Measurements from ENCODE around the gene PDE4B.

The PDE4B gene

GRCh38 chr1:66108624-66109023, 315.9 kb downstream of the PDE4B start:
- no peak for TF ChIP-seq EZH2phosphoT487 (IDR thresholded peaks at IDR 0.05; ENCODE audit: borderline replicate concordance)
- no peak for TF ChIP-seq CTCF (conservative IDR thresholded peaks at IDR 0.05; ENCODE audit: low read length)
- Histone ChIP-seq H3F3A (ENCODE audit: low read depth) (no peaks in the 10 kb centered on the region), H3K36me3 (ENCODE audit: insufficient read depth, low read length) (no peaks in the 10 kb centered on the region), H2AFZ (ENCODE audit: low read length) (no peak overlapping the region), H3K4me1 (ENCODE audit: insufficient read depth, low read length, poor library complexity, severe bottlenecking) (no peaks in the 10 kb centered on the region), H3K9me2 (replicated peaks; ENCODE audit: low read depth, low read length) (no peaks in the 10 kb centered on the region), H3K4me3 (ENCODE audit: low read length, poor library complexity, severe bottlenecking) (no peak overlapping the region), H3K27me3 (ENCODE audit: insufficient read depth, low read length, poor library complexity, severe bottlenecking) (no peaks in the 10 kb centered on the region), H4K20me1 (ENCODE audit: insufficient read depth, low read length, poor library complexity, severe bottlenecking) (no peaks in the 10 kb centered on the region), H3K79me2 (ENCODE audit: insufficient read depth, low read length) (no peaks in the 10 kb centered on the region), H3K9me3 (ENCODE audit: insufficient read depth, low read depth, low read length) (no peaks in the 10 kb centered on the region), H3K9ac (ENCODE audit: low read depth, low read length, poor library complexity, severe bottlenecking) (no peak overlapping the region), H3K4me2 (ENCODE audit: low read depth, low read length, poor library complexity, severe bottlenecking) (no peak overlapping the region)

GRCh38 chr1:66112744-66113400, 320.2 kb downstream of the PDE4B start:
- Histone ChIP-seq H4K20me1 (ENCODE audit: insufficient read depth, low read length, poor library complexity, severe bottlenecking) (no peaks in the 10 kb centered on the region), H3K79me2 (ENCODE audit: insufficient read depth, low read length) (no peaks in the 10 kb centered on the region), H3K36me3 (ENCODE audit: insufficient read depth, low read length) (no peaks in the 10 kb centered on the region), H3K27me3 (ENCODE audit: insufficient read depth, low read length, poor library complexity, severe bottlenecking) (no peaks in the 10 kb centered on the region), H3K4me2 (ENCODE audit: low read depth, low read length, poor library complexity, severe bottlenecking) (no peak overlapping the region), H3F3A (ENCODE audit: low read depth) (no peaks in the 10 kb centered on the region), H3K4me3 (ENCODE audit: low read length, poor library complexity, severe bottlenecking) (no peak overlapping the region), H3K4me1 (ENCODE audit: insufficient read depth, low read length, poor library complexity, severe bottlenecking) (peaks cover 4% of the 10 kb centered on the region), H3K9me3 (ENCODE audit: insufficient read depth, low read depth, low read length) (no peaks in the 10 kb centered on the region), H3K9ac (ENCODE audit: low read depth, low read length, poor library complexity, severe bottlenecking) (no peak overlapping the region), H2AFZ (ENCODE audit: low read length) (no peak overlapping the region), H3K9me2 (replicated peaks; ENCODE audit: low read depth, low read length) (no peaks in the 10 kb centered on the region)
- TF ChIP-seq EZH2phosphoT487 (IDR thresholded peaks at IDR 0.05; ENCODE audit: borderline replicate concordance) (no peak), CTCF (conservative IDR thresholded peaks at IDR 0.05; ENCODE audit: low read length) (no peak)

- Histone ChIP-seq H3K36me3 (ENCODE audit: insufficient read depth, low read length) (no peaks in the 10 kb centered on the region), H4K20me1 (ENCODE audit: insufficient read depth, low read length, poor library complexity, severe bottlenecking) (no peaks in the 10 kb centered on the region), H3K27me3 (ENCODE audit: insufficient read depth, low read length, poor library complexity, severe bottlenecking) (no peaks in the 10 kb centered on the region), H3K79me2 (ENCODE audit: insufficient read depth, low read length) (no peaks in the 10 kb centered on the region), H3K9ac (ENCODE audit: low read depth, low read length, poor library complexity, severe bottlenecking) (no peak overlapping the region), H3K4me3 (ENCODE audit: low read length, poor library complexity, severe bottlenecking) (no peak overlapping the region), H3K9me2 (replicated peaks; ENCODE audit: low read depth, low read length) (no peaks in the 10 kb centered on the region), H3K4me1 (ENCODE audit: insufficient read depth, low read length, poor library complexity, severe bottlenecking) (peaks cover 4% of the 10 kb centered on the region), H3K9me3 (ENCODE audit: insufficient read depth, low read depth, low read length) (no peaks in the 10 kb centered on the region), H3F3A (ENCODE audit: low read depth) (no peaks in the 10 kb centered on the region), H2AFZ (ENCODE audit: low read length) (no peak overlapping the region), H3K4me2 (ENCODE audit: low read depth, low read length, poor library complexity, severe bottlenecking) (no peak overlapping the region)
- TF ChIP-seq EZH2phosphoT487 (IDR thresholded peaks at IDR 0.05; ENCODE audit: borderline replicate concordance) (no peak), CTCF (conservative IDR thresholded peaks at IDR 0.05; ENCODE audit: low read length) (no peak)
Observed at GRCh38 chr1:66119148-66119547, 326.5 kb downstream of the PDE4B start.

All from Loucy (cell line).